HepG2 (cell line): ENCODE measurements around the gene SLC36A1. TPM values are rescaled to one million over a fixed set of nuclear protein-coding genes. Genes with fewer than 3 reads are reported as not detected.

Source experiments
- ATAC-seq: fragments of 200-7000 bp; cut with Tn5 transposase; 3 replicates; pipeline ENCODE4 v1.9.1; 2020; ENCODE audit warnings: mild to moderate bottlenecking, moderate library complexity
- BruUV-seq: library from RNA; stranded (reverse); fragments of 400-500 nt; replicated peaks from 2 replicates; lab custom pipeline; 2021; lab: Mats Ljungman, UMichigan
- CTCF ChIA-PET: fragments of 300-600 bp; formaldehyde crosslinking; extraction: SDS; loops from one replicate; lab custom pipeline; 2021; ENCODE audit warnings: low total read pairs, inconsistent platforms, low intra/inter-chr PET ratio; lab: Yijun Ruan, JAX
- POLR2A ChIA-PET: fragments of 350-600 bp; sonication (Branson Sonifier 250); formaldehyde crosslinking; loops from one replicate; lab custom pipeline; 2020; ENCODE audit warnings: antibody characterized with exemption, inconsistent platforms; lab: Yijun Ruan, JAX
- DNase-seq: peaks from one replicate; pipeline ENCODE4 v3.0.0-alpha.2; 2015; ENCODE audit warnings: low spot score
- FAIRE-seq: peaks from 3 replicates; lab custom pipeline; 2011; peaks lifted over from hg19 to GRCh38; lab: Jason Lieb, UNC
- H2AFZ ChIP-seq: one replicate; pipeline ENCODE4 v1.6.1; 2011; ENCODE audit warnings: low read length, inconsistent platforms
- H3K27ac ChIP-seq: fragments of 300-600 bp; 3 replicates; pipeline ENCODE4 v1.8.0; 2011; ENCODE audit warnings: mixed run types, mild to moderate bottlenecking, mixed read lengths, low read length, inconsistent platforms; ENCODE audit not compliant: insufficient read depth; ENCODE audit errors: extremely low read length
- H3K27me3 ChIP-seq, 2 experiments: fragments of 200-600 bp in 1 of 2; 2 replicates in 1 of 2; 3 replicates in 1 of 2; pipeline versions ENCODE4 v1.6.0 to v1.8.0; 2011; ENCODE audit warnings: low read length in 2 of 2, mild to moderate bottlenecking in 2 of 2, moderate library complexity in 2 of 2, inconsistent platforms in 1 of 2; ENCODE audit not compliant: insufficient read depth in 2 of 2, control insufficient read depth in 1 of 2
- H3K36me3 ChIP-seq, 2 experiments: fragments of 200-600 bp in 1 of 2; replicated peaks in 1 of 2; 2 replicates in 1 of 2; 3 replicates in 1 of 2; pipeline versions ENCODE4 v1.5.1 to v1.8.0; 2011; ENCODE audit warnings: low read length in 2 of 2, inconsistent platforms in 1 of 2; ENCODE audit not compliant: insufficient read depth in 2 of 2, control insufficient read depth in 1 of 2
- H3K4me1 ChIP-seq: 2 replicates; pipeline ENCODE4 v1.5.1; 2012; ENCODE audit warnings: low read length, inconsistent platforms; ENCODE audit not compliant: insufficient read depth
- H3K4me2 ChIP-seq: 2 replicates; pipeline ENCODE4 v1.6.0; 2011; ENCODE audit warnings: low read depth, low read length, inconsistent platforms
- H3K4me3 ChIP-seq, 3 experiments: fragments of 200-600 bp in 1 of 3; sonication (generic), shearing (Covaris generic) in 1 of 3; replicated peaks in 1 of 3; 2 replicates each; pipeline ENCODE4 v1.5.1; 2011 to 2016; ENCODE audit warnings: low read length in 3 of 3, inconsistent platforms in 2 of 3, low read depth in 2 of 3, mild to moderate bottlenecking in 2 of 3, control low read depth in 1 of 3, mixed read lengths in 1 of 3; ENCODE audit not compliant: insufficient read depth in 1 of 3
- H3K79me2 ChIP-seq: one replicate; pipeline ENCODE4 v1.6.1; 2011; ENCODE audit warnings: low read length, inconsistent platforms; ENCODE audit not compliant: insufficient read depth
- H3K9ac ChIP-seq: 2 replicates; pipeline ENCODE4 v1.6.0; 2011; ENCODE audit warnings: mild to moderate bottlenecking, low read depth, low read length, inconsistent platforms; ENCODE audit not compliant: insufficient read depth
- H3K9me3 ChIP-seq: 2 replicates; pipeline ENCODE4 v1.5.1; 2012; ENCODE audit warnings: mild to moderate bottlenecking, low read length
- H4K20me1 ChIP-seq: 2 replicates; pipeline ENCODE4 v1.6.0; 2011; ENCODE audit warnings: inconsistent platforms, mild to moderate bottlenecking, low read length, moderate library complexity; ENCODE audit not compliant: insufficient read depth
- AHR ChIP-seq: IDR thresholded peaks from 2 replicates; pipeline ENCODE4 v1.6.1; 2018; ENCODE audit warnings: missing genetic modification reagents, missing compliant biosample characterization
- FOXJ3 ChIP-seq: sonication (generic); formaldehyde crosslinking; IDR thresholded peaks from 2 replicates; pipeline ENCODE4 v1.4.0; 2020; ENCODE audit warnings: missing genetic modification reagents, mild to moderate bottlenecking, borderline replicate concordance
- HMG20B ChIP-seq: conservative IDR thresholded peaks from 2 replicates; pipeline ENCODE4 v1.6.1; 2016; ENCODE audit warnings: missing genetic modification reagents, missing compliant biosample characterization
- IRF1 ChIP-seq: sonication (generic); formaldehyde crosslinking; IDR thresholded peaks from 2 replicates; pipeline ENCODE4 v1.4.0; 2020; ENCODE audit warnings: low read depth, mild to moderate bottlenecking, missing genetic modification reagents
- SETDB1 ChIP-seq: sonication (generic); formaldehyde crosslinking; IDR thresholded peaks from 2 replicates; pipeline ENCODE4 v1.5.1; 2020; ENCODE audit warnings: missing genetic modification reagents, mild to moderate bottlenecking, borderline replicate concordance
- ZC3H13 ChIP-seq: sonication (generic); formaldehyde crosslinking; IDR thresholded peaks from 2 replicates; pipeline ENCODE4 v1.8.1; 2023; ENCODE audit warnings: mild to moderate bottlenecking, missing genetic modification reagents, moderate library complexity
- ZFP36 ChIP-seq: fragments of 150-350 bp; IDR thresholded peaks from 2 replicates; pipeline ENCODE4 v1.6.1; 2018; ENCODE audit warnings: borderline replicate concordance, low read length, low read depth; ENCODE audit not compliant: partially characterized antibody
- ZFP82 ChIP-seq: sonication (generic); formaldehyde crosslinking; IDR thresholded peaks from 2 replicates; pipeline ENCODE4 v1.5.1; 2020; ENCODE audit warnings: mild to moderate bottlenecking, missing genetic modification reagents, borderline replicate concordance
- ZNF260 ChIP-seq: sonication (generic); formaldehyde crosslinking; IDR thresholded peaks from 2 replicates; pipeline ENCODE4 v1.4.0; 2020; ENCODE audit warnings: missing genetic modification reagents, low read depth, mild to moderate bottlenecking, borderline replicate concordance
- ZNF7 ChIP-seq: IDR thresholded peaks from 2 replicates; pipeline ENCODE4 v1.6.1; 2016; ENCODE audit warnings: missing biosample characterization, missing genetic modification reagents
- WGBS: methylation state at CpG from one replicate; pipeline ENCODE4 v1.1.6; 2017; ENCODE audit warnings: low lambda C conversion rate; 5-methylcytosine and 5-hydroxymethylcytosine counted together
- in situ Hi-C: cut with HindIII; loops from 2 replicates; pipeline ENCODE4 v1.10.0; 2017; ENCODE audit warnings: low pct_unique_long_range_greater_than_20kb; ENCODE audit not compliant: extremely low pct_ligation_motif_present
- intact Hi-C: fragments of 100-400 bp; cut with micrococcal nuclease; formaldehyde crosslinking; loops from one replicate; pipeline ENCODE4 v1.10.0; 2022; ENCODE audit not compliant: unreplicated experiment
- polyA plus RNA-seq, 8 experiments: library from polyadenylated mRNA; depleted of rRNA in 3 of 8; stranded (reverse) in 7 of 8; unstranded in 1 of 8; fragments of >200 nt; fragmentation: Illumina TruSeq in 4 of 8; extraction: Trizol in 4 of 8; gene quantifications; 2 replicates each; pipeline versions ENCODE4 v1.2.1 to v1.2.3, GENCODE V29; 2011 to 2016; ENCODE audit warnings: low read depth in 4 of 8, missing spikeins in 1 of 8, mixed read lengths in 1 of 8; ENCODE audit not compliant: insufficient read depth in 1 of 8
- total RNA-seq, 5 experiments: library from RNA; depleted of rRNA; stranded (reverse); fragments of >200 nt; fragmentation: Illumina TruSeq; extraction: Trizol; gene quantifications; 2 replicates each; pipeline ENCODE4 v1.2.3, GENCODE V29; 2016; ENCODE audit warnings: low read depth in 1 of 5
- TF ChIP-seq, protein P1 (sequence below): sonication (generic); formaldehyde crosslinking; conservative IDR thresholded peaks from 2 replicates; pipeline ENCODE4 v1.8.0; 2022; ENCODE audit warnings: missing genetic modification reagents
- TF ChIP-seq, protein P2 (sequence below): IDR thresholded peaks from 2 replicates; pipeline ENCODE4 v1.6.1; 2016; ENCODE audit warnings: mild to moderate bottlenecking, missing biosample characterization, missing genetic modification reagents

Gene SLC36A1
- total and polyA plus RNA-seq, 2 of the 13 experiments (the other 11 are each of a cell fraction or from before 2014, with no cell fraction given) = 8.0 to 8.9 TPM

GRCh38 chr5:151477101-151477500 lies 29.7 kb downstream of the SLC36A1 start:
- BruUV-seq = no TSS peak
- ATAC-seq (no peak), FAIRE-seq (no peak), DNase-seq (no peak)
- in situ Hi-C loops = no loop called here
- H3K9ac ChIP-seq = no peak overlapping the region
- no peak overlapping the region for H3K4me2 ChIP-seq
- 94% methylated on average over 4 of the region's 4 CpGs for WGBS
- no peaks in the 10 kb centered on the region for H3K4me1 ChIP-seq
- intact Hi-C loops = no loop called here
- H3K27ac ChIP-seq = no peak overlapping the region
- TF ChIP-seq IRF1 (CRISPR knock-in tag) (no peak), HMG20B (CRISPR knock-in tag) (no peak), ZFP36 (no peak), ZNF260 (CRISPR knock-in tag) (no peak), AHR (CRISPR knock-in tag) (no peak), ZC3H13 (no peak), FOXJ3 (CRISPR knock-in tag) (no peak), SETDB1 (CRISPR knock-in tag) (no peak), ZNF7 (CRISPR knock-in tag) (no peak), ZFP82 (no peak)
- TF ChIP-seq, protein P1, sequence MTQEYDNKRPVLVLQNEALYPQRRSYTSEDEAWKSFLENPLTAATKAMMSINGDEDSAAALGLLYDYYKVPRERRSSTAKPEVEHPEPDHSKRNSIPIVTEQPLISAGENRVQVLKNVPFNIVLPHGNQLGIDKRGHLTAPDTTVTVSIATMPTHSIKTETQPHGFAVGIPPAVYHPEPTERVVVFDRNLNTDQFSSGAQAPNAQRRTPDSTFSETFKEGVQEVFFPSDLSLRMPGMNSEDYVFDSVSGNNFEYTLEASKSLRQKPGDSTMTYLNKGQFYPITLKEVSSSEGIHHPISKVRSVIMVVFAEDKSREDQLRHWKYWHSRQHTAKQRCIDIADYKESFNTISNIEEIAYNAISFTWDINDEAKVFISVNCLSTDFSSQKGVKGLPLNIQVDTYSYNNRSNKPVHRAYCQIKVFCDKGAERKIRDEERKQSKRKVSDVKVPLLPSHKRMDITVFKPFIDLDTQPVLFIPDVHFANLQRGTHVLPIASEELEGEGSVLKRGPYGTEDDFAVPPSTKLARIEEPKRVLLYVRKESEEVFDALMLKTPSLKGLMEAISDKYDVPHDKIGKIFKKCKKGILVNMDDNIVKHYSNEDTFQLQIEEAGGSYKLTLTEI (CRISPR knock-in tag) = no peak
- TF ChIP-seq, protein P2, sequence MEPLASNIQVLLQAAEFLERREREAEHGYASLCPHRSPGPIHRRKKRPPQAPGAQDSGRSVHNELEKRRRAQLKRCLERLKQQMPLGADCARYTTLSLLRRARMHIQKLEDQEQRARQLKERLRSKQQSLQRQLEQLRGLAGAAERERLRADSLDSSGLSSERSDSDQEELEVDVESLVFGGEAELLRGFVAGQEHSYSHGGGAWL = no peak
- H2AFZ ChIP-seq = no peak overlapping the region
- H3K9me3 ChIP-seq = no peaks in the 10 kb centered on the region
- no peaks in the 10 kb centered on the region for H4K20me1 ChIP-seq
- no peaks in the 10 kb centered on the region for H3K27me3 ChIP-seq
- H3K36me3 ChIP-seq = peaks cover 0 to 5% of the 10 kb centered on the region in 2 experiments; a peak in 1 of 5 replicates
- H3K79me2 ChIP-seq = no peaks in the 10 kb centered on the region
- no peak overlapping the region for H3K4me3 ChIP-seq
- CTCF ChIA-PET = no interaction called here
- POLR2A ChIA-PET = no interaction called here
